GM03348 (cell line): ENCODE measurements around the gene HTR6.
A peak's percentile ranks its signal among the peaks of the same experiment; 100 is the strongest.

ENCODE experiments used
- DNase-seq: peaks from one replicate; pipeline ENCODE4 v3.0.0; 2012; ENCODE audit warnings: low spot score

Gene HTR6

GRCh38 chr1:19656780-19657466 is 7.8 kb upstream of the HTR6 start:
- DNase-seq = no peak

- no peak for DNase-seq
Observed at GRCh38 chr1:19657511-19657910, 7.2 kb upstream of the HTR6 start.

- no peak for DNase-seq
Observed at GRCh38 chr1:19658186-19658585, 6.5 kb upstream of the HTR6 start.

GRCh38 chr1:19661721-19662228 is 2.9 kb upstream of the HTR6 start:
- DNase-seq = peak; percentile 58

GRCh38 chr1:19662313-19662712 is 2.4 kb upstream of the HTR6 start:
- DNase-seq = no peak

- no peak for DNase-seq
Observed at GRCh38 chr1:19665186-19665495, 466 bp downstream of the HTR6 start.

GRCh38 chr1:19665496-19666465 is 1.1 kb downstream of the HTR6 start:
- DNase-seq = no peak

- DNase-seq = no peak
Observed at GRCh38 chr1:19668888-19669287, 4.2 kb downstream of the HTR6 start.

GRCh38 chr1:19670787-19671186 is 6.1 kb downstream of the HTR6 start:
- DNase-seq = no peak

- no peak for DNase-seq
Observed at GRCh38 chr1:19672237-19672636, 7.6 kb downstream of the HTR6 start.

GRCh38 chr1:19675797-19676196 is 11.1 kb downstream of the HTR6 start:
- no peak for DNase-seq

GRCh38 chr1:19676438-19676922 is 11.8 kb downstream of the HTR6 start:
- DNase-seq = peak; percentile 96

GRCh38 chr1:19678493-19678892 is 13.8 kb downstream of the HTR6 start:
- DNase-seq = no peak

- DNase-seq = no peak
Observed at GRCh38 chr1:19678931-19679453, 14.3 kb downstream of the HTR6 start.

GRCh38 chr1:19679691-19680090 is 15.0 kb downstream of the HTR6 start:
- DNase-seq = no peak

- no peak for DNase-seq
Observed at GRCh38 chr1:19680644-19681043, 16.0 kb downstream of the HTR6 start.

- peak; percentile 90 for DNase-seq
Observed at GRCh38 chr1:19682257-19682656, 17.6 kb downstream of the HTR6 start.

GRCh38 chr1:19682901-19683300 is 18.2 kb downstream of the HTR6 start:
- no peak for DNase-seq

- DNase-seq = no peak
Observed at GRCh38 chr1:19683351-19683750, 18.7 kb downstream of the HTR6 start.

- no peak for DNase-seq
Observed at GRCh38 chr1:19684677-19685076, 20.0 kb downstream of the HTR6 start.

GRCh38 chr1:19685994-19686393 is 21.3 kb downstream of the HTR6 start:
- no peak for DNase-seq

- no peak for DNase-seq
Observed at GRCh38 chr1:19687414-19687813, 22.7 kb downstream of the HTR6 start.
